Esophagus squamous epithelium (tissue), 4 donors: ENCODE measurements around the gene CNDP2.

Experiments used
- CTCF ChIP-seq, 6 experiments: fragments of 450-650 bp in 4 of 6; fragments of 200-600 bp in 2 of 6; sonication (generic) in 2 of 6; IDR thresholded peaks; one replicate each; pipeline ENCODE4 v1.5.1; 2016 to 2019; ENCODE audit warnings: antibody characterized with exemption in 6 of 6, mild to moderate bottlenecking in 4 of 6, moderate library complexity in 4 of 6
- POLR2A ChIP-seq, 4 donors: fragments of 450-650 bp; IDR thresholded peaks; one replicate each; pipeline ENCODE4 v1.6.1; 2017; ENCODE audit warnings: antibody characterized with exemption in 4 of 4, mild to moderate bottlenecking in 4 of 4, moderate library complexity in 3 of 4

- TF ChIP-seq POLR2A (IDR thresholded peaks at IDR 0.05) (no peak), CTCF (IDR thresholded peaks at IDR 0.05) (no peak)
Measured at GRCh38 chr18:74480149-74480651, 16.0 kb upstream of the CNDP2 start.
